GM12892 (cell line): ENCODE measurements around the gene BLOC1S3.

Experiments
- DNase-seq: peaks from one replicate; pipeline ENCODE4 v3.0.0; 2011; ENCODE audit not compliant: insufficient read length
- FAIRE-seq: peaks from 2 replicates; lab custom pipeline; 2011; peaks lifted over from hg19 to GRCh38; lab: Jason Lieb, UNC
- POLR2A ChIP-seq: IDR thresholded peaks from 2 replicates; pipeline ENCODE4 v1.6.1; 2011; ENCODE audit warnings: low read depth, low read length, control low read depth
- POLR2AphosphoS5 ChIP-seq: IDR thresholded peaks from 2 replicates; pipeline ENCODE4 v1.6.1; 2011; ENCODE audit warnings: low read depth, low read length, control low read depth
- TAF1 ChIP-seq: IDR thresholded peaks from 2 replicates; pipeline ENCODE4 v1.6.1; 2011; ENCODE audit warnings: low read depth, mild to moderate bottlenecking, control low read depth, low read length, borderline replicate concordance

BLOC1S3 gene

GRCh38 chr19:45140144-45140503 lies 38.5 kb upstream of the BLOC1S3 start:
- TF ChIP-seq TAF1 (no peak), POLR2AphosphoS5 (no peak), POLR2A (no peak)
- DNase-seq (peak; percentile 22), FAIRE-seq (no peak)

- DNase-seq (no peak), FAIRE-seq (no peak)
- TF ChIP-seq TAF1 (no peak), POLR2A (no peak), POLR2AphosphoS5 (no peak)
Observed at GRCh38 chr19:45140533-45140932, 38.1 kb upstream of the BLOC1S3 start.

- FAIRE-seq (no peak), DNase-seq (peak; percentile 25)
- no peak for TF ChIP-seq TAF1
- TF ChIP-seq POLR2AphosphoS5: no peak
- TF ChIP-seq POLR2A: no peak
Observed at GRCh38 chr19:45141203-45141900, 37.2 kb upstream of the BLOC1S3 start.

- DNase-seq: peak; percentile 20
- TF ChIP-seq TAF1 (no peak), POLR2AphosphoS5 (no peak), POLR2A (no peak)
- no peak for FAIRE-seq
Observed at GRCh38 chr19:45142016-45142725, 36.4 kb upstream of the BLOC1S3 start.

- no peak for FAIRE-seq
- no peak for DNase-seq
- TF ChIP-seq TAF1 (no peak), POLR2A (no peak), POLR2AphosphoS5 (no peak)
Observed at GRCh38 chr19:45142726-45143110, 35.9 kb upstream of the BLOC1S3 start.

GRCh38 chr19:45144431-45145269 lies 33.9 kb upstream of the BLOC1S3 start:
- no peak for TF ChIP-seq POLR2A
- TF ChIP-seq TAF1: no peak
- no peak for TF ChIP-seq POLR2AphosphoS5
- FAIRE-seq (no peak), DNase-seq (peak; percentile 22)

- no peak for TF ChIP-seq TAF1
- no peak for TF ChIP-seq POLR2A
- no peak for TF ChIP-seq POLR2AphosphoS5
- FAIRE-seq: no peak
- peak; percentile 11 for DNase-seq
Observed at GRCh38 chr19:45145270-45146189, 33.1 kb upstream of the BLOC1S3 start.

- TF ChIP-seq POLR2A: no peak
- TF ChIP-seq TAF1: no peak
- TF ChIP-seq POLR2AphosphoS5: no peak
- DNase-seq (peak; percentile 13), FAIRE-seq (no peak)
Observed at GRCh38 chr19:45146251-45146650, 32.3 kb upstream of the BLOC1S3 start.

GRCh38 chr19:45146741-45147205 lies 31.8 kb upstream of the BLOC1S3 start:
- no peak for FAIRE-seq
- TF ChIP-seq TAF1: no peak
- no peak for TF ChIP-seq POLR2AphosphoS5
- TF ChIP-seq POLR2A: no peak
- DNase-seq: no peak

GRCh38 chr19:45147835-45148676 lies 30.5 kb upstream of the BLOC1S3 start:
- DNase-seq: no peak
- no peak for TF ChIP-seq POLR2AphosphoS5
- TF ChIP-seq POLR2A: no peak
- TF ChIP-seq TAF1: no peak
- no peak for FAIRE-seq

GRCh38 chr19:45149129-45149528 lies 29.5 kb upstream of the BLOC1S3 start:
- no peak for FAIRE-seq
- TF ChIP-seq POLR2A: no peak
- no peak for TF ChIP-seq POLR2AphosphoS5
- no peak for TF ChIP-seq TAF1
- DNase-seq: no peak
